ENCODE measurements around the gene ADAMTS13. TPM values are rescaled to one million over a fixed set of nuclear protein-coding genes. Genes with fewer than 3 reads are reported as not detected.

ADAMTS13 gene
- polyA plus RNA-seq, 1 experiment: 0.86 TPM

DNA sequence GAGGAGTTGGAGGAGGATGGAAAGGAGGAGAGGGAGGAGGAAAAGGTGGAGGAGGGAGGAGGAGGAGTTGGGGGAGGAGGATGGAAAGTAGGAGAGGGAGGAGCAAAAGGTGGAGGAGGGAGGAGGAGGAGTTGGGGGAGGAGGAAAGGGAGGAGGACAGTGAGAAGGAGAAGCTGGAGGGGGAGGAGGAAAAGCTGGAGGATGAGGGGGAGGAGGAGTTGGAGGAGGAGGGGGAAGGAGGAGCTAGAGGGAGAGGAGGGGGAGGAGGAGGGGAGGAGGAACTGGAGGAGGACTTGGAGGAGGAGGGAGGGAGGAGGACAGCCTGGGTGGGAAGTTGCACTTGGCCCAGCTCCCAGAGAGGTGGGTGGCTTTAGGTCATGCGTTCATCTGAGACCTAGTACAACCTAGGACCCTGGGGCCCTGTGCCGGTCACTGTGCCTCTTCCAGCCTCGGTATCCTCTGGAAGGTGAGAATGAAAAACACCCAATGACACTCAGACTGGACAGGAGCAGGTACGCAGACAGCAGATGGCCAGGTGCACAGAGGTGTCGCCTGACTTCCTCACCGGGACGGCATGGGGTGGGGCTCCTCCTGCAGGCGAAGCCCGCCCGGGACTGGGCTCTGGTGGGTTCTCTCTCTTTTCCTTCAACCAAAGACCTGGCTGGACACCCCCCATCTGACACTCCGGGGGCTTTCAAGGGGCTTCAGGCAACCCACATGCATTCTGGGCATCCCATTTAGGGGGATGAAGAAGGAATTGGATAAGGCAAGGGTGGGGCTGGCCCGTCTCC, 68.9 kb downstream of the ADAMTS13 start:
- H3K4me3 ChIP-seq (ENCODE audit: low read depth, low read length): no peak overlapping the region
- TF ChIP-seq, protein P1, sequence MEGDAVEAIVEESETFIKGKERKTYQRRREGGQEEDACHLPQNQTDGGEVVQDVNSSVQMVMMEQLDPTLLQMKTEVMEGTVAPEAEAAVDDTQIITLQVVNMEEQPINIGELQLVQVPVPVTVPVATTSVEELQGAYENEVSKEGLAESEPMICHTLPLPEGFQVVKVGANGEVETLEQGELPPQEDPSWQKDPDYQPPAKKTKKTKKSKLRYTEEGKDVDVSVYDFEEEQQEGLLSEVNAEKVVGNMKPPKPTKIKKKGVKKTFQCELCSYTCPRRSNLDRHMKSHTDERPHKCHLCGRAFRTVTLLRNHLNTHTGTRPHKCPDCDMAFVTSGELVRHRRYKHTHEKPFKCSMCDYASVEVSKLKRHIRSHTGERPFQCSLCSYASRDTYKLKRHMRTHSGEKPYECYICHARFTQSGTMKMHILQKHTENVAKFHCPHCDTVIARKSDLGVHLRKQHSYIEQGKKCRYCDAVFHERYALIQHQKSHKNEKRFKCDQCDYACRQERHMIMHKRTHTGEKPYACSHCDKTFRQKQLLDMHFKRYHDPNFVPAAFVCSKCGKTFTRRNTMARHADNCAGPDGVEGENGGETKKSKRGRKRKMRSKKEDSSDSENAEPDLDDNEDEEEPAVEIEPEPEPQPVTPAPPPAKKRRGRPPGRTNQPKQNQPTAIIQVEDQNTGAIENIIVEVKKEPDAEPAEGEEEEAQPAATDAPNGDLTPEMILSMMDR (IDR thresholded peaks at IDR 0.05; ENCODE audit: low read depth, low read length): no peak
- peaks cover 38% of the 10 kb centered on the region for H3K27me3 ChIP-seq (ENCODE audit: control insufficient read depth, insufficient read depth, low read length)
- DNase-seq (ENCODE audit: low read depth, low spot score): no peak
- POLR2A ChIA-PET: no interaction called here
- H3K9me3 ChIP-seq (ENCODE audit: control insufficient read depth, insufficient read depth, low read length): peaks cover 3% of the 10 kb centered on the region
- CTCF ChIA-PET: interaction anchor here (0.7 kb wide), 1 partner anchor 156 kb away, joined by 5 read pairs; no protein-coding TSS in a partner anchor
- H3K27ac ChIP-seq (ENCODE audit: low read depth, low read length): no peak overlapping the region

DNA sequence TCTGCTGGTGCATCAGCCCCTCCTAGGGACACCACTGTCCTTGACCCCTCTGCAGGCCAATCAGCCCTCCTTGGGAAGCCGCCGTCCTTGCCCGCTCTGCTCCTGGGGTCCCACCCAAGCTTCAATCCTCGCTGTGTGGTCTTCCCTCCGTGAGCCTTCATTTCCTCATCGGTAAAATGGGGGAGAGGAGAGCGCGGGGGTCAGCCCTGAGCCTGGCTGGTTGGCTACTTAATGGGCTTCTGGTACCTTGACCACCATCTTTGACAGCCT, 69.4 kb downstream of the ADAMTS13 start:
- no peak overlapping the region for H3K27ac ChIP-seq (ENCODE audit: low read depth, low read length)

DNA sequence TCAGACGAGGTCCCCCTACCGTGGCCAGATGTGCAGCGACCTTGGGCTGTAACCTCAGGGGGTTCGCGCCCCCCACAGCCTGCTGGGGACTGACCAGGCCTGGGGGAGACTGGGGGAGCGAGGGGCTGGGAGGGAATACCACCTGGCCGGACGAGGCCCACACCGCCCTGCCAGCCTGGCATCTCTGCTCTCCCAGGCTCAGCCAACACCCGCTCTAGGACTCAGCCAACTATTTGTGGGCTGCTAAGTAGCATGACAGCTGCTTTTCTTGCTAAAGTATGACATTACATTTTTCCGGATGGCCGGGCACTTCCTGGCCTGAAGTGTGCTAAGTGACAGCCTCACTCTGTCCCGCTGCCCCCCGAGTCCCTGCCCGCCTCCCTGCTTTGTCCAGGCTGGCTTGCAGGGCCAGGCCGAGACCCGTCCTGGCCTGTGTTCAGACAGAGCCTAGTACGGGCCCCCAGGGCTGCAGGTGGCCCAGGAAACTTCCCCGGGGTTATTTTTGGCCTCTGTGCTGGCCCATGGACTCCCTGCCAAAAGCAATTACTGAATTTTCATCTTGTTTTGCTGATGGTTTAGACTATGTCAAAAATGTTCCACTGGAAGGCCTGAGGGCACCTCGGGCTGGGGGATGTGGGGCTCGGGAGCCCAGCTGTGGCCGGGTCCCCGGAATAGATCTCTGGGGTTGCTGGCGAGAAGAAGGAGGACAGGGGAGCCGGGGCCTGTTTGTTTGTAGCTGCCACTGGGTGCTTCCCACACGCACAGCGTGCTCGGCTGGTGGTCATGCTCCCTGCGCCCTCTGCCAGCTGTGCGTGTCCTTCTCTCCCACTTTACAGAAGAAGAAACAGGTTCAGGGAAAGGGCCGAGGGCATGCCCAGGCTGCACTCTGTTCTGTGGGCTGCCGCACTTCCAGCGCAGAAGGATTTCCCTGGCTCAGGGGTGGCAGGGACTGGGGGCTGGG, 70.2 kb downstream of the ADAMTS13 start:
- DNase-seq (ENCODE audit: low read depth, low spot score): no peak
- ChIA-PET CTCF (no interaction called here), POLR2A (no interaction called here)
- Histone ChIP-seq H3K27ac (ENCODE audit: low read depth, low read length) (no peak overlapping the region), H3K9me3 (ENCODE audit: control insufficient read depth, insufficient read depth, low read length) (peaks cover 3% of the 10 kb centered on the region), H3K27me3 (ENCODE audit: control insufficient read depth, insufficient read depth, low read length) (peaks cover 50% of the 10 kb centered on the region), H3K4me3 (ENCODE audit: low read depth, low read length) (no peak overlapping the region)
- TF ChIP-seq, protein P1 (IDR thresholded peaks at IDR 0.05; ENCODE audit: low read depth, low read length): no peak

More for the DNA sequence above, 69.4 kb downstream of the ADAMTS13 start:
- TF ChIP-seq, protein P1 (IDR thresholded peaks at IDR 0.05; ENCODE audit: low read depth, low read length): no peak
- no peak overlapping the region for H3K4me3 ChIP-seq (ENCODE audit: low read depth, low read length)
- ChIA-PET CTCF (no interaction called here), POLR2A (no interaction called here)
- H3K9me3 ChIP-seq (ENCODE audit: control insufficient read depth, insufficient read depth, low read length): peaks cover 3% of the 10 kb centered on the region
- no peak for DNase-seq (ENCODE audit: low read depth, low spot score)
- H3K27me3 ChIP-seq (ENCODE audit: control insufficient read depth, insufficient read depth, low read length): peaks cover 42% of the 10 kb centered on the region

DNA sequence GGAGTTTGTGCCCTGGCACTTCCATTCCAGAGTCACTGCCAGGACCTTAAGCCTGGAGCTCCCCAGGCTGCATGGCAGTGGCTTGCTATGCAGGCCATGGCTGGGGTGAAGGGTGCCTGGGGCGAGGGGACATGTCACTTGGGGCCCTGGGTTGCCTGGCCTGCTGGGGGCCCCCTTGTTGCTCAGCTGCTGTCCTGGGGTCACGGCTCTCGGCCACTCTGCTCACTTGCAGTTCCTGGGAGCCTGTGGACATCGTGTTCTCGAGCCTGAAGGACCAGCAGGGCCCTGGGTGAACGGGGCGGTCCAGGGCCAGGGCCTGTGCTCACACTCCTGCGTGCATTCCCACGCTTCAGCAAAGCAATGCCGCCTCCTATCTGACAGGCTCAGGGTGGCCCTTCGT, 71.3 kb downstream of the ADAMTS13 start:
- no peak overlapping the region for H3K4me3 ChIP-seq (ENCODE audit: low read depth, low read length)
- ChIA-PET POLR2A (no interaction called here), CTCF (no interaction called here)
- DNase-seq (ENCODE audit: low read depth, low spot score): no peak
- TF ChIP-seq, protein P1 (IDR thresholded peaks at IDR 0.05; ENCODE audit: low read depth, low read length): no peak
- peaks cover 3% of the 10 kb centered on the region for H3K9me3 ChIP-seq (ENCODE audit: control insufficient read depth, insufficient read depth, low read length)
- H3K27ac ChIP-seq (ENCODE audit: low read depth, low read length): no peak overlapping the region
- peaks cover 59% of the 10 kb centered on the region for H3K27me3 ChIP-seq (ENCODE audit: control insufficient read depth, insufficient read depth, low read length)
